Duodenal mucosa (tissue), 2 donors: ENCODE data around the gene OLFML2A.

Experiments used
- H3K27ac ChIP-seq: one replicate; pipeline ENCODE4 v1.7.0; 2013; ENCODE audit warnings: low read depth, low read length
- H3K27me3 ChIP-seq, 2 donors: one replicate each; pipeline ENCODE4 v1.7.0; 2013; ENCODE audit warnings: low read length in 2 of 2, control low read depth in 1 of 2; ENCODE audit not compliant: insufficient read depth in 2 of 2, control insufficient read depth in 1 of 2
- H3K36me3 ChIP-seq, 2 donors: one replicate each; pipeline ENCODE4 v1.7.0; 2013; ENCODE audit warnings: low read length in 2 of 2, control low read depth in 1 of 2; ENCODE audit not compliant: insufficient read depth in 2 of 2, control insufficient read depth in 1 of 2
- H3K4me1 ChIP-seq, 2 donors: one replicate each; pipeline ENCODE4 v1.7.0; 2013; ENCODE audit warnings: low read length in 2 of 2, control low read depth in 1 of 2; ENCODE audit not compliant: insufficient read depth in 2 of 2, control insufficient read depth in 1 of 2
- H3K4me3 ChIP-seq, 2 donors: one replicate each; pipeline ENCODE4 v1.7.0; 2013; ENCODE audit warnings: low read length in 2 of 2, low read depth in 1 of 2
- H3K9ac ChIP-seq, 2 donors: one replicate each; pipeline ENCODE4 v1.7.0; 2013; ENCODE audit warnings: low read length in 2 of 2, low read depth in 1 of 2
- H3K9me3 ChIP-seq, 2 donors: one replicate each; pipeline ENCODE4 v1.7.0; 2013; ENCODE audit warnings: low read length in 2 of 2, control low read depth in 1 of 2; ENCODE audit not compliant: control insufficient read depth in 1 of 2

Gene OLFML2A

GRCh38 chr9:124793015-124793541 lies 16.1 kb downstream of the OLFML2A start:
- Histone ChIP-seq H3K36me3 (no peaks in the 10 kb centered on the region), H3K27ac (no peak overlapping the region), H3K27me3 (no peaks in the 10 kb centered on the region), H3K4me3 (no peak overlapping the region), H3K9ac (no peak overlapping the region), H3K4me1 (no peaks in the 10 kb centered on the region), H3K9me3 (no peaks in the 10 kb centered on the region)

GRCh38 chr9:124794902-124795491 lies 18.1 kb downstream of the OLFML2A start:
- H3K4me1 ChIP-seq: peaks cover 0 to 4% of the 10 kb centered on the region in 2 donors
- H3K36me3 ChIP-seq: no peaks in the 10 kb centered on the region
- no peak overlapping the region for H3K27ac ChIP-seq
- no peak overlapping the region for H3K9ac ChIP-seq
- H3K27me3 ChIP-seq: no peaks in the 10 kb centered on the region
- no peak overlapping the region for H3K4me3 ChIP-seq
- no peaks in the 10 kb centered on the region for H3K9me3 ChIP-seq

DNA sequence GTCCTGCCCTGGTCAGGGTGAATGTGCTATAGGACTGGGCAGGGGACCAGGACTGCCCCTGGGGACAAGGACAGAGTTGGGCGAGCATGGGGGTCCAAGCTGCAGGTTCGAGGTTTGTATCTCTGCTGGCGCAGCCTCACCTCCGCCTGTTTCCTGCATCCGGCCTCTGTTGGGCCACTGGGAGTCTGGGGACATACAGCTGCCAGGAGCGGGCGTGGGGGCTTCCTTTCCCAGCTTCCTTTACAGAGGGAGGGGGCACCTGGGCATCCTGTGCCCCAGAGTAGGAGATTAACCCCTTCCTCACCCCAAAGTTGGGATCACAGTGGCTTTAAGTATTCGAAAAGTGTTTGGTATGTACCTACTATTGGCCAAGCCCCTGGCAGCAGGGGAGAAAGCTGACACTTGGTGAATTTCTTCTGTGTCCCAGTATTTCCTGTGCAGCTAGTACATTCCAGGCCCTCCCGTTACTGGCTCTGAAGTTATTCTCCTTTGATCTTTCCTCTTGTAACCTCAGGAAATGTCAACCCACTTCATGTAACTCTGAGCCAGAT lies 19.0 kb downstream of the OLFML2A start:
- no peaks in the 10 kb centered on the region for H3K27me3 ChIP-seq
- peaks cover 0 to 4% of the 10 kb centered on the region in 2 donors for H3K4me1 ChIP-seq
- H3K9ac ChIP-seq: no peak overlapping the region
- no peaks in the 10 kb centered on the region for H3K36me3 ChIP-seq
- H3K9me3 ChIP-seq: no peaks in the 10 kb centered on the region
- H3K4me3 ChIP-seq: no peak overlapping the region
- H3K27ac ChIP-seq: no peak overlapping the region

DNA sequence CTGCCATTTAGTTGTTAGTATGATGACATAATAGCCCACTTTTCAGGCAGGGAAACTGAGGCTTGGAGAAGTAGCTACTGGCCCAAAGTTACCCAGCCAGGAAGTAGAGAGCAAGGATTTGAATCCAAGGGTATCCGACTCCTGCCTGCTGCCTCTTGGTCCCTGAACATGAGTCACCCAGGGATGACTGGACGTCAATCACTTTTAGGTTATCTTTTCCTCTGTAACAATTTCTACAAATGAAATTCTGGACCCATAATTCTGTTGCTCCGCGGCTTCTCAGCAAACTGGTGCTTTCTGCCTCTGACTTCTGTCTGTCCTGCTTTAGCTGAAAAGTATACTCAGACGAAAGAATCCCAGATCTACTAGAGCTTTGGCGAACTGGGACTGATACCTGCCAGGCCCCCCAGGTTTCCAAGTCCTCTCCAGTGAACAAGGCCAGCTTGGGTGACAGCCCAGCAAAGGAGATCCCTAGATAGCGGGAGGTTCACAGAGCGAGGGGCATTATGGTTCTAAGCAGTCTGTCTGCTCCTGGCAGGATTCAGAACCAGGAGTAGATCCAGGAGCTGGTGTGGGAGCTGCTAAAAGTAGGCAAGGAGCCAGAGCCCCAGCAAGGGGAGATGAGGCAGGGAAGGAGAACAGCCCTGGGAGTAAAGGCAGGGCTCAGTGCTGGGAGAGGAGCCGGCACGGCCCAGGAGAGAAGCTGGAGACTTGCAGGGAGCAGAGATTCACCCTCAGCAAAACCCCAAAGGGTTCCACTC lies 20.6 kb downstream of the OLFML2A start:
- Histone ChIP-seq H3K9ac (no peak overlapping the region), H3K4me1 (peaks cover 0 to 4% of the 10 kb centered on the region in 2 donors), H3K27ac (no peak overlapping the region), H3K9me3 (no peaks in the 10 kb centered on the region), H3K27me3 (no peaks in the 10 kb centered on the region), H3K36me3 (no peaks in the 10 kb centered on the region), H3K4me3 (no peak overlapping the region)

- H3K9ac ChIP-seq: no peak overlapping the region
- peaks cover 0 to 4% of the 10 kb centered on the region in 2 donors for H3K4me1 ChIP-seq
- H3K27me3 ChIP-seq: no peaks in the 10 kb centered on the region
- H3K9me3 ChIP-seq: no peaks in the 10 kb centered on the region
- H3K4me3 ChIP-seq: no peak overlapping the region
- H3K27ac ChIP-seq: no peak overlapping the region
- no peaks in the 10 kb centered on the region for H3K36me3 ChIP-seq
Observed at GRCh38 chr9:124799274-124800006, 22.5 kb downstream of the OLFML2A start.

- H3K4me1 ChIP-seq: peaks cover 0 to 4% of the 10 kb centered on the region in 2 donors
- no peak overlapping the region for H3K9ac ChIP-seq
- H3K9me3 ChIP-seq: no peaks in the 10 kb centered on the region
- no peaks in the 10 kb centered on the region for H3K36me3 ChIP-seq
- H3K4me3 ChIP-seq: no peak overlapping the region
- no peaks in the 10 kb centered on the region for H3K27me3 ChIP-seq
- H3K27ac ChIP-seq: no peak overlapping the region
Observed at GRCh38 chr9:124800306-124801259, 23.6 kb downstream of the OLFML2A start.

DNA sequence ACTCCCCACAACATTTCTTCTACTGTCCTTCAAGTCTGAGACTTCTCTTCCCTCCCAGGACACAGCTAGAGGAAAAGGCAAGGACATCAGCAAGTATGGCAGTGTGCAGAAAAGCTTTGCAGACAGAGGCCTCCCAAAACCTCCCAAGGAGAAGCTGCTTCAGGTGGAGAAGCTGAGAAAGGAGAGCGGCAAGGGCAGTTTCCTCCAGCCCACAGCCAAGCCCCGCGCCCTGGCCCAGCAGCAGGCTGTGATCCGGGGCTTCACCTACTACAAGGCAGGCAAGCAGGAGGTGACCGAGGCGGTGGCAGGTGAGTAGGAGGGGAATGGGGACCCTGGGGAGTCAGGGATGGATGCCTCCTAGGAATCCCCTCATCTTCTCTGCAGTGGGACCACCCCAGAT lies 24.4 kb downstream of the OLFML2A start:
- peaks cover 0 to 4% of the 10 kb centered on the region in 2 donors for H3K4me1 ChIP-seq
- H3K9me3 ChIP-seq: no peaks in the 10 kb centered on the region
- H3K9ac ChIP-seq: no peak overlapping the region
- H3K27me3 ChIP-seq: no peaks in the 10 kb centered on the region
- no peaks in the 10 kb centered on the region for H3K36me3 ChIP-seq
- no peak overlapping the region for H3K27ac ChIP-seq
- no peak overlapping the region for H3K4me3 ChIP-seq

DNA sequence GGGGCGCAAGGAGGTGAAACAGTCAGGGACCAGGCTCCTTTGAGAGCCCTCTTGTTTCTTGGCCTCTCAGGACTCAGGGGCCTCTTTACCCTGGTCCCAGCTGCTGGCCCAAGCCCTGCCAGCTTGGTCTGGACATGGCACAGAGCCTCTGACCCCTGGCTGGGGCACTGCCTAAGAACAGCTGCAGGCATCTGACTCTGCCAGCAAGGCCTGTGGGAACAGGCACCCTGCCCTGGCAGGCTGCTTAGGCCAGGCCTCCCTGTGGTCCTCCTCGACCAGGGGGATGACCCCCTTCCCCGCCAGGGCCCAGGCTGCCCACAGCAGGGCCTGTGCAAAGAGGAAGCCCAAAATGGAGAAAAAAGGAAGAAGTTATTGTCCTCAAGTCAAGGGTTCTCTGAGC lies 25.5 kb downstream of the OLFML2A start:
- H3K9ac ChIP-seq: no peak overlapping the region
- no peak overlapping the region for H3K4me3 ChIP-seq
- H3K27ac ChIP-seq: no peak overlapping the region
- no peaks in the 10 kb centered on the region for H3K36me3 ChIP-seq
- no peaks in the 10 kb centered on the region for H3K27me3 ChIP-seq
- H3K9me3 ChIP-seq: no peaks in the 10 kb centered on the region
- H3K4me1 ChIP-seq: peaks cover 0 to 4% of the 10 kb centered on the region in 2 donors

DNA sequence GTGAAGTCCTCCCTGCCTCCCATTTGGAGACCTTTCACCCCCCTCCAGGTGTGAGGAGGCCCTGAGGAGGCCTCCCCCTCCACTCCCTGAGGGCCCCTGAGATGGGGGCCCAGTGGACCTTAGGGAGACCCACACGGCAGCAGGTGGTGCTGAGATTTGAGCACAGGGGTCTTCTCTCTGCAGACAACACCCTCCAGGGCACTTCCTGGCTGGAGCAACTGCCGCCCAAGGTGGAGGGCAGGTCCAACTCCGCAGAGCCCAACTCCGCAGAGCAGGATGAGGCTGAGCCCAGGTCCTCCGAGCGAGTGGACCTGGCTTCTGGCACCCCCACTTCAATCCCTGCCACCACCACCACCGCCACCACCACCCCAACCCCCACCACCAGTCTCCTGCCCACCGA lies 27.0 kb downstream of the OLFML2A start:
- H3K9ac ChIP-seq: no peak overlapping the region
- H3K27ac ChIP-seq: no peak overlapping the region
- peaks cover 0 to 4% of the 10 kb centered on the region in 2 donors for H3K4me1 ChIP-seq
- no peaks in the 10 kb centered on the region for H3K27me3 ChIP-seq
- H3K9me3 ChIP-seq: no peaks in the 10 kb centered on the region
- no peak overlapping the region for H3K4me3 ChIP-seq
- H3K36me3 ChIP-seq: no peaks in the 10 kb centered on the region
